Mucosa of descending colon (tissue), 3 donors: Measurements from ENCODE around the gene MYLK. TPM values are rescaled to one million over a fixed set of nuclear protein-coding genes. Genes with fewer than 3 reads are reported as not detected.

Source experiments
- ATAC-seq: fragments of 200-7000 bp; cut with Tn5 transposase; one replicate; pipeline ENCODE4 v1.9.1; 2020; ENCODE audit warnings: mild to moderate bottlenecking, moderate library complexity
- DNase-seq, 3 donors: peaks; one replicate each; pipeline ENCODE4 v3.0.0-alpha.2; 2020
- H3K36me3 ChIP-seq: fragments of 200-600 bp; one replicate; pipeline ENCODE4 v1.8.0; 2021; ENCODE audit warnings: low read depth, mild to moderate bottlenecking
- H3K4me1 ChIP-seq: fragments of 200-600 bp; one replicate; pipeline ENCODE4 v1.8.0; 2021; ENCODE audit warnings: low read depth, mild to moderate bottlenecking
- H3K4me3 ChIP-seq: fragments of 200-600 bp; one replicate; pipeline ENCODE4 v1.8.0; 2021; ENCODE audit warnings: mild to moderate bottlenecking
- H3K9me3 ChIP-seq: fragments of 200-600 bp; one replicate; pipeline ENCODE4 v1.8.0; 2021; ENCODE audit warnings: mild to moderate bottlenecking
- CTCF ChIP-seq: fragments of 200-600 bp; IDR thresholded peaks from one replicate; pipeline ENCODE4 v1.8.0; 2022; ENCODE audit warnings: antibody characterized with exemption, mild to moderate bottlenecking
- intact Hi-C, 2 donors: fragments of 100-400 bp; cut with DNase I in 1 of 2; cut with micrococcal nuclease in 1 of 2; formaldehyde crosslinking; loops; one replicate each; pipeline versions ENCODE4 v1.11.0 to v1.11.1; 2022; cut with DNase I, micrococcal nuclease
- total RNA-seq, 3 donors: library from RNA; stranded (reverse); fragmentation: NEBNext Ultra II Directional in 2 of 3; extraction: Animal tissue kit (Norgen Biotek cat#: 25700) in 2 of 3; gene quantifications; one replicate each; pipeline versions ENCODE4 v1.2.1 to v1.2.4, GENCODE V29; 2021 to 2023
- donor health status: DM: no; HTN: no; CAD: no; lungs with moderate emphysema.
- donor health status: DM: no; HTN: no; CAD: no.
- donor health status: DM: no; HTN: yes; CAD: no.

Gene MYLK
- total RNA-seq, 3 donors from 2014 or later, result 157 to 1,614 (median 175) TPM

- intact Hi-C loops, result no loop called here
- ATAC-seq (no peak), DNase-seq (no peak)
- Histone ChIP-seq H3K36me3 (no peaks in the 10 kb centered on the region), H3K9me3 (no peaks in the 10 kb centered on the region), H3K4me3 (no peak overlapping the region), H3K4me1 (no peaks in the 10 kb centered on the region)
- no peak for TF ChIP-seq CTCF
Observed at GRCh38 chr3:123791898-123792297, 92.2 kb downstream of the MYLK start.

- ATAC-seq (no peak), DNase-seq (no peak)
- Histone ChIP-seq H3K36me3 (no peaks in the 10 kb centered on the region), H3K9me3 (no peaks in the 10 kb centered on the region), H3K4me3 (no peak overlapping the region), H3K4me1 (no peaks in the 10 kb centered on the region)
- no peak for TF ChIP-seq CTCF
- intact Hi-C loops, result no loop called here
Observed at GRCh38 chr3:123791417-123791816, 92.7 kb downstream of the MYLK start.

- no peak for DNase-seq
- no peaks in the 10 kb centered on the region for H3K9me3 ChIP-seq
- H3K4me1 ChIP-seq, result no peaks in the 10 kb centered on the region
- intact Hi-C loops, result no loop called here
- no peak for TF ChIP-seq CTCF
- no peaks in the 10 kb centered on the region for H3K36me3 ChIP-seq
- H3K4me3 ChIP-seq, result no peak overlapping the region
- ATAC-seq, result no peak
Observed at GRCh38 chr3:123791073-123791370, 93.1 kb downstream of the MYLK start.

- TF ChIP-seq CTCF, result no peak
- intact Hi-C loops, result no loop called here
- Histone ChIP-seq H3K4me1 (no peaks in the 10 kb centered on the region), H3K9me3 (no peaks in the 10 kb centered on the region), H3K4me3 (no peak overlapping the region), H3K36me3 (no peaks in the 10 kb centered on the region)
- DNase-seq, result no peak
- no peak for ATAC-seq
Observed at GRCh38 chr3:123790254-123791072, 93.7 kb downstream of the MYLK start.

- intact Hi-C loops, result no loop called here
- Histone ChIP-seq H3K4me3 (no peak overlapping the region), H3K36me3 (no peaks in the 10 kb centered on the region), H3K9me3 (no peaks in the 10 kb centered on the region), H3K4me1 (no peaks in the 10 kb centered on the region)
- ATAC-seq (no peak), DNase-seq (no peak)
- no peak for TF ChIP-seq CTCF
Observed at GRCh38 chr3:123789760-123790159, 94.4 kb downstream of the MYLK start.

GRCh38 chr3:123789160-123789559, 95.0 kb downstream of the MYLK start:
- no peaks in the 10 kb centered on the region for H3K9me3 ChIP-seq
- intact Hi-C loops, result no loop called here
- ATAC-seq (no peak), DNase-seq (no peak)
- no peak overlapping the region for H3K4me3 ChIP-seq
- no peaks in the 10 kb centered on the region for H3K4me1 ChIP-seq
- H3K36me3 ChIP-seq, result no peaks in the 10 kb centered on the region
- no peak for TF ChIP-seq CTCF
